NCI-H345 treated with DMSO at 0.1 percent for 48 hours (cell line): ENCODE measurements around the gene PIK3R2.
"Not testable (repeated sequence)": the region's sequence is repeated elsewhere in the genome, so short reads cannot be mapped to it uniquely, and the experiment has no call there.

Experiments used
- DNase-seq: peaks from one replicate; lab custom pipeline; 2025; ENCODE audit not compliant: unreplicated experiment; lab: John Stamatoyannopoulos, UW

Gene PIK3R2

GRCh38 chr19:18152817-18153555 lies at the start of gene PIK3R2:
Gene PIK3R2 (plus strand): TSS chr19:18153163. CDS start chr19:18155880, 2,717 bp downstream.
- peak; percentile 89 for DNase-seq

DNA sequence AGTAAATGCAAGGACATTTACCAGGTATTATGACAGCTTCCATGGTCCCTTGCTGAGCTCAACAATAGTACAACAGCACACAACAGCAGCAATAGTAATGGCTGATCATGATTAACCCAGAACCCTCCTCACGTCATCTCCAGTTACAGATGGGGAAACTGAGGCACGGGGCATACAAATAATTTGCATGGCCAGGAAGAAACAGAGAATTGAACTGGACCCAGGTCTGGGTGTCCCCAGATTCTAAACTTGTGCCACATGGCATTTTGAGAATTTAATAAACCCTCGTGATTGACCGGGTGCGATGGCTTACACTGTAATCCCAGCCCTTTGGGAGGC lies 48.2 kb upstream of the PIK3R2 start:
- DNase-seq, result no peak

DNA sequence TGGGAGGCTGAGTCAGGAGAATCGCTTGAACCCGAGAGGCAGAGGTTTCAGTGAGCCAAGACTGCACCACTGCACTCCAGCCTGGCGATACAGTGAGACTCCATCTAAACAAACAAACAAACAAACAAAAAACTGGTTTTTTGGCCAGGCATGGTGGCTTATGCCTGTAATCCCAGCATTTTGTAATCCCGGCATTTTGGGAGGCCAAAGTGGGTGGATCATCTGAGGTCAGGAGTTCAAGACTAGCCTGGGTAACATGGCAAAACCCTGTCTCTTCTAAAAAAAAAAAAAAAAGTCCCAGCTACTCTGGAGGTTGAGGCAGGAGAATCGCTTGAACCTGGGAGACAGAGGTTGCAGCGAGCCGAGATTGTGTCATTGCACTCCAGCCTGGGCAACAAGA lies 47.7 kb upstream of the PIK3R2 start:
- DNase-seq, result not testable (repeated sequence)

- no peak for DNase-seq
Observed at GRCh38 chr19:18107235-18107634, 45.7 kb upstream of the PIK3R2 start.

- no peak for DNase-seq
Observed at GRCh38 chr19:18108897-18109296, 44.1 kb upstream of the PIK3R2 start.

GRCh38 chr19:18109341-18109732 lies 43.6 kb upstream of the PIK3R2 start:
- no peak for DNase-seq

GRCh38 chr19:18109733-18110608 lies 43.0 kb upstream of the PIK3R2 start:
- DNase-seq, result no peak

GRCh38 chr19:18110609-18111232 lies 42.2 kb upstream of the PIK3R2 start:
- DNase-seq, result no peak

DNA sequence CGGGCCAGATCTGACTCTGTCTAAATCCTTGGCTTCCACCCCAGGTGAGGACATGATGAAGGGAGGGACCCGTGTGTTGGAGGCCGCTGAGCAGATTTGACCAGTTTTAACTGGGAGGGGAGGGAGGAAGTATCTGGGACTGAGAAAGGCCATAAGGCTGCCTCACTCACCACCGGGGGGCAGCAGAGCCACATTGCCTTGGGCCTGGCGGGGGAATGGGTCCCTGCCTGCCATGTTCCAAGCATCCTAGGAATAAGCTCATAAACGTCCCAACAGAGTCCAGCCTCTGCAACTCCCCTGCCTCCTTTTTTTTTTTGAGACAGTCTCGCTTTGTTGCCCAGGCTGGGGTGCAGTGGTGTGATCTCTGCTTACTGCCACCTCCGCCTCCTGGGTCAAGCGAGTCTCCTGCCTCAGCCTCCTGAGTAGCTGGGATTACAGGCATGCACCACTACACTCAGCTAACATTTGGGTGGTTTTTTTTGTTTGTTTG lies 39.9 kb upstream of the PIK3R2 start:
- DNase-seq, result no peak

DNA sequence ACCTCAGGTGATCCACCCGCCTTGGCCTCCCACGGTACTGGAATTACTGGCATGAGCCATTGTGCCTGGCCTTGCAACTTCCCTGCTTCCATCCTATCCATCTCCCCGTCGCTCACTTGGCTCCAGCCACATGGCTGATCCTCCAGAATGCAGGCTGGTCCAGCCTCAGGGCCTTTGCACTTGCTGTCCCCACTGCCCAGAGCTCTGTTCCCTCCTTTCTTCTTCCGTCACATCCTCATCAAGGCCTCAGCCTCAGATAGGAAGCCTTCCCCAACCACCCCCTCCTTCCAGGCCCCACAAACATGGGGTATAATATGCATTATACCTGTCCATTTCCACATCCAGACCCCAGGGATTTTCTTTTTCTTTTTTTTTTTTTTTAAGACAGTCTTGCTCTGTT lies 39.1 kb upstream of the PIK3R2 start:
- no peak for DNase-seq

GRCh38 chr19:18114483-18114882 lies 38.5 kb upstream of the PIK3R2 start:
- no peak for DNase-seq

DNA sequence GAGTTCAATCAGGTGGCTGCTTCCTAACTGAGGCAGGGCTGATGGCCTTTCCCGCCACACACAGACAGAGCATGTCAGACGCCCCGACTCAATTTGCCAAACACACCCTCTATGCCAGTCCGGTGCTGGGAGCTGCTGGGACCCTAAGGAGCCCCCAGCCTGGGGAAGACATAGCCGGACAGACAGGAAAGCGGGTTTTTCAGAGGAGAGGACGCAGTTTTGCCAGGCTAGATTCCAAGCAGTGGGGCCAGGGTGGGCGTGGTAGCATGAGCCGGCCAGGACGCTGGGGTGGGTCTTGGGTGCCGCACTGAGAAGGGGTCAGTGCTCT lies 35.6 kb upstream of the PIK3R2 start:
- no peak for DNase-seq

GRCh38 chr19:18117692-18118378 lies 35.1 kb upstream of the PIK3R2 start:
- DNase-seq, result peak; percentile 42

- DNase-seq, result no peak
Observed at GRCh38 chr19:18118420-18119012, 34.4 kb upstream of the PIK3R2 start.

DNA sequence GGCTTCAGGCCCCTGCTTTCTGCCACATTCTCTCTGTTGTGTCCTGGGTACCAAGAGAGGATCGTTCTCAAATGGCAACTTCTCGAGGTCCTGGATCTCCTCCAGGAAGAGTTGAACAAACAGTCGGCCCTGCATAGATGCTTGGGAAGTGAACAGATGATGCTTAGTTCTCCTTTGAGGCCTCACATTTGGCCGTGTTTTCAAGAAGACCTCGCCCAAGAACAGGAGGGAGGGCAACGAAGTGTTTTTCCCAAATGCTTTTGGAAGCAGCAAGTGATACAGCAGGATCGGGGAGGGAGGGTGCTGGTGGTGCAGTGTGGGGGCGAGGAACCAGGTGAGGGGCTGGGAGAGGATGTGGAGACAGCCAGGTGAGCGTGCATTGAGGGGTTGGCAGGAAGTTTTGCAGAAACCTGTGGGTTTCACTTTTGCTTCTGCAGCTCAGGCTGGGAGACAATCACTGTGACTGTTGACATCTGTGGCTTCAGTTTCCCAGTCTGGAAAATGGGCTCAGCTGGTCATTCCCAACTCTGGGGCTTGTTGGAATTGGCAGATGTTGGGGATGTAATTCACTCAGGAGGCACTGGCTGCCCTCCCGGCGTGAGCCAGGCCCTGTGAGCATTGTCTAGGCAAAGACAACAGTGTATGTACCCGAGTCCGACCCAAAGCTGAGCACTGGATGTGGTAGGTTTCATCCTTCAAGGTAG lies 33.8 kb upstream of the PIK3R2 start:
- DNase-seq, result no peak

DNA sequence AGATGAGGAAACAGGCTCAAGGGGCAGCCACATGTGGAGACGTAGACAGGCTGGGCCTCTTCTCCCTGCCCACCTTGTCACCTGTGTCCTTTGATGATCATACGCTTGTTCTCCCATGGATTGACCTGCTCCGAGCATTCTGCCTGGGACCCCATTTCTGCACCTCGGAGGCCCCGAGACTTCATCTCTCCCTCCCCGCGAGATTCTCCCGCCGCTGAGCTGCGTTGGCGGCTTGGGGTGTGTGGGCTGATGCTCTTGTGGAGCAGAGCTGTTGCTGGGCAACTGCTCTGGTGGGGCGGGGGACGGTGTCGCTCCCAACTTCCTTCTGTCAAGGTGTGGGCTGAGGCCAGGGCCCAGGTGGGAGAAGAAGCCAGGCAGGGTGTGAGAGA lies 33.3 kb upstream of the PIK3R2 start:
- no peak for DNase-seq

DNA sequence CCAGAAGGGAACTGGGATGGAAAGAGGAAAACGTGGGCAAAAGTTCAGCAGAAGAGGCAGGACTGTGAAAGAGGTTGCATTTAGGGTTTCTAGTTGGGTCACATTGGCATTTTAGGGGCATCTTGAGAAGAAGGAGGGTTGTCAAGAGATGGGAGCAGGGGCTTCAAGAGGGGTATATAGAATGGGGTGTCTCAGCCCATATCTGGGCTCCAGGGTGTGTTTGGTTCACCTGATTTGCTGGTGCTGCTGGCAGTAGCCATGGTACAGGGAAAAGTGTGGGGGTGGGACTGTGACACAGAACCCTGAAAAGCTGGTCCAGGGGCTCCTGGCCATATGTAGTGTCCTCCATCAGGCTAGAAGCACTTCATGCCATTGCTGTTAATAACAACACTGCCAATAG lies 32.8 kb upstream of the PIK3R2 start:
- no peak for DNase-seq

GRCh38 chr19:18121166-18121565 lies 31.8 kb upstream of the PIK3R2 start:
- DNase-seq, result no peak

DNA sequence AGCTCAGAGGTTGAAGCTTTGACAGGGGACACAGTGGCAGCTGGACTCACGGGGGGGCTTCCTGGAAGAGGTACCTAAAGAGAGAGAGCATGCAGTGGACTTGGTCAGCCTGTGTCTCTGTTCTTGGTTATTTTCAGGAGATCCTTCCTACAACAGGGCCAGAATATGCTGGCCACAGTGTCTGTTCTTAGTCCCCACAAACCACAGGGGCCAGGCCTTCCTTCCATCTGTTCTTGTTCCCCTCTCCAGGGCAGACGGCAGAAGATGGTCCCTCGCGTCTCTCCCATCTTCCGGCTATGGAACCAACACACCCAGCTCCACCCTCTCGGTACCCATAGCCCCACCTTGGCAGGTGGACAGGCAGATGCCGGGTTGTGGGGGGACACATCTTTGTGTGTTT lies 30.5 kb upstream of the PIK3R2 start:
- no peak for DNase-seq
